Natural killer cell (primary cell): Measurements from ENCODE around the gene NSD2. TPM values are rescaled to one million over a fixed set of nuclear protein-coding genes. Genes with fewer than 3 reads are reported as not detected.
"Not testable (repeated sequence)": the region's sequence is repeated elsewhere in the genome, so short reads cannot be mapped to it uniquely, and the experiment has no call there.

Source experiments
- ATAC-seq, 3 donors: fragments of 150-1000 bp in 2 of 3; fragments of 200-7000 bp in 1 of 3; cut with Tn5 transposase; 1 replicate in 1 of 3; 2 replicates in 2 of 3; pipeline ENCODE4 v1.10.0; 2021; ENCODE audit warnings: mild to moderate bottlenecking in 2 of 3, moderate library complexity in 2 of 3
- DNase-seq, 2 donors: peaks; one replicate each; pipeline versions ENCODE4 v3.0.0 to v3.0.0-alpha.2; 2013 to 2021; ENCODE audit warnings: mixed read lengths in 1 of 2
- H3K27ac ChIP-seq: one replicate; pipeline ENCODE4 v1.5.1; 2013; ENCODE audit warnings: mild to moderate bottlenecking, low read length
- H3K27me3 ChIP-seq: one replicate; pipeline ENCODE4 v1.6.1; 2013; ENCODE audit warnings: low read length; ENCODE audit not compliant: control insufficient read depth, insufficient read depth
- H3K36me3 ChIP-seq: one replicate; pipeline ENCODE4 v1.6.1; 2013; ENCODE audit warnings: low read length; ENCODE audit not compliant: control insufficient read depth, insufficient read depth
- H3K4me1 ChIP-seq: one replicate; pipeline ENCODE4 v1.6.1; 2013; ENCODE audit warnings: low read length; ENCODE audit not compliant: control insufficient read depth, insufficient read depth
- H3K4me3 ChIP-seq: one replicate; pipeline ENCODE4 v1.5.1; 2013; ENCODE audit warnings: low read length
- H3K9me3 ChIP-seq: one replicate; pipeline ENCODE4 v1.6.1; 2013; ENCODE audit warnings: low read length; ENCODE audit not compliant: control insufficient read depth, insufficient read depth
- H3K27ac Mint-ChIP-seq, 2 donors: one replicate each; pipeline ENCODE4 v1.8.0; 2022; ENCODE audit warnings: mild to moderate bottlenecking in 2 of 2, mixed read lengths in 2 of 2, moderate library complexity in 1 of 2
- H3K27me3 Mint-ChIP-seq, 2 donors: one replicate each; pipeline ENCODE4 v1.8.0; 2022; ENCODE audit warnings: low read depth in 2 of 2, mixed read lengths in 2 of 2
- H3K36me3 Mint-ChIP-seq: one replicate; pipeline ENCODE4 v1.8.0; 2022; ENCODE audit warnings: mixed read lengths
- H3K4me1 Mint-ChIP-seq, 2 donors: one replicate each; pipeline ENCODE4 v1.8.0; 2022; ENCODE audit warnings: mixed read lengths in 2 of 2
- H3K4me3 Mint-ChIP-seq: one replicate; pipeline ENCODE4 v1.8.0; 2022; ENCODE audit warnings: mild to moderate bottlenecking, moderate library complexity, mixed read lengths
- H3K9me3 Mint-ChIP-seq, 2 donors: one replicate each; pipeline ENCODE4 v1.8.0; 2022; ENCODE audit warnings: mixed read lengths in 2 of 2
- WGBS: methylation state at CpG from one replicate; pipeline ENCODE4 v1.1.7; 2013; ENCODE audit warnings: missing lambda C conversion rate; ENCODE audit not compliant: insufficient coverage; 5-methylcytosine and 5-hydroxymethylcytosine counted together
- intact Hi-C: fragments of 100-400 bp; cut with micrococcal nuclease; formaldehyde crosslinking; loops from one replicate; pipeline ENCODE4 v1.14.2; 2022
- total RNA-seq, 4 donors: library from RNA; stranded (reverse); fragments of 120-200 nt in 1 of 4; gene quantifications; one replicate each; pipeline versions ENCODE4 v1.2.3 to v1.2.4, GENCODE V29; 2013 to 2022
- TF ChIP-seq, protein P1 (sequence below): fragments of 200-600 bp; IDR thresholded peaks from one replicate; pipeline ENCODE4 v1.8.0; 2022; ENCODE audit warnings: antibody characterized with exemption

Gene NSD2
- total RNA-seq, 3 donors from 2014 or later (not counting 1 experiment from before 2014, with no cell fraction given), result 36.4 to 51.0 (median 48.3) TPM

DNA sequence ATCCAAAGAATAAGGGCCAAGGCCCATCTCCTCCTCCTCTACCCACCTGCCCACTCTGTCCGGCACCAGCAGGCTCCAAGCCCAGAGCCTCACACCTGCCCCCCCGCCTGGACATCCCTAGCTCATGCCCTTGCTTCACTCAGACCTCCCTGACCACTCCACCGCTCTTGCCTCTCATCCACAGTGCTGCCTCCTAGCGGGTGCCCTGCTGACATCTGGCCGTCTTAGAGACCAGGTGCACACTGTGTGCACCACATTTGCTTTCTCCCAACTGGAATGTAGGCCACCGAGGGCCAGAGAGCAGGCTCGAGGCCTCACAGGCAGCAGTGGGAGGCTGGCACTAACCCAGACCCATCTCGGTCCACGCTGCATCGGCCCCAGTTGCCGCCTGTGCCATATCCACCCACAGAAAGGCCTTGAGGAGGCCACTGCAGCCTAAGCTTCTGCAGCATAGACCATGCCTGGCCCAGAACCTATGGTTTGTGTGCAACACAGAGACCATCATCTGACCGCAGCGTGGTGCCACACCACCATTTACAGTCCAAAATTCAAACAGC is 28.8 kb upstream of the NSD2 start:
- Mint-ChIP-seq H3K27me3 (no peaks in the 10 kb centered on the region), H3K4me1 (peaks cover 23 to 25% of the 10 kb centered on the region in 2 donors), H3K4me3 (no peak overlapping the region), H3K27ac (peak overlapping the region in 1 of 2 donors; percentile 29), H3K9me3 (no peaks in the 10 kb centered on the region), H3K36me3 (peaks cover 7% of the 10 kb centered on the region)
- no peaks in the 10 kb centered on the region for H3K27me3 ChIP-seq
- ATAC-seq (no peak), DNase-seq (no peak)
- no peak overlapping the region for H3K27ac ChIP-seq
- peaks cover 6% of the 10 kb centered on the region for H3K4me1 ChIP-seq
- TF ChIP-seq, protein P1, sequence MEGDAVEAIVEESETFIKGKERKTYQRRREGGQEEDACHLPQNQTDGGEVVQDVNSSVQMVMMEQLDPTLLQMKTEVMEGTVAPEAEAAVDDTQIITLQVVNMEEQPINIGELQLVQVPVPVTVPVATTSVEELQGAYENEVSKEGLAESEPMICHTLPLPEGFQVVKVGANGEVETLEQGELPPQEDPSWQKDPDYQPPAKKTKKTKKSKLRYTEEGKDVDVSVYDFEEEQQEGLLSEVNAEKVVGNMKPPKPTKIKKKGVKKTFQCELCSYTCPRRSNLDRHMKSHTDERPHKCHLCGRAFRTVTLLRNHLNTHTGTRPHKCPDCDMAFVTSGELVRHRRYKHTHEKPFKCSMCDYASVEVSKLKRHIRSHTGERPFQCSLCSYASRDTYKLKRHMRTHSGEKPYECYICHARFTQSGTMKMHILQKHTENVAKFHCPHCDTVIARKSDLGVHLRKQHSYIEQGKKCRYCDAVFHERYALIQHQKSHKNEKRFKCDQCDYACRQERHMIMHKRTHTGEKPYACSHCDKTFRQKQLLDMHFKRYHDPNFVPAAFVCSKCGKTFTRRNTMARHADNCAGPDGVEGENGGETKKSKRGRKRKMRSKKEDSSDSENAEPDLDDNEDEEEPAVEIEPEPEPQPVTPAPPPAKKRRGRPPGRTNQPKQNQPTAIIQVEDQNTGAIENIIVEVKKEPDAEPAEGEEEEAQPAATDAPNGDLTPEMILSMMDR, result no peak
- intact Hi-C loops, result no loop called here
- H3K36me3 ChIP-seq, result peaks cover 45% of the 10 kb centered on the region
- 96% methylated on average over 13 of the region's 13 CpGs for WGBS
- no peak overlapping the region for H3K4me3 ChIP-seq
- no peaks in the 10 kb centered on the region for H3K9me3 ChIP-seq

- Mint-ChIP-seq H3K27ac (no peak overlapping the region), H3K27me3 (no peaks in the 10 kb centered on the region), H3K9me3 (no peaks in the 10 kb centered on the region), H3K4me1 (peaks cover 23 to 25% of the 10 kb centered on the region in 2 donors), H3K36me3 (peaks cover 7% of the 10 kb centered on the region), H3K4me3 (no peak overlapping the region)
- no peak overlapping the region for H3K27ac ChIP-seq
- intact Hi-C loops, result no loop called here
- H3K36me3 ChIP-seq, result peaks cover 45% of the 10 kb centered on the region
- H3K9me3 ChIP-seq, result no peaks in the 10 kb centered on the region
- TF ChIP-seq, protein P1, result no peak
- H3K4me3 ChIP-seq, result no peak overlapping the region
- 92% methylated on average over 17 of the region's 17 CpGs for WGBS
- no peak for DNase-seq
- no peaks in the 10 kb centered on the region for H3K27me3 ChIP-seq
- no peak for ATAC-seq
- peaks cover 6% of the 10 kb centered on the region for H3K4me1 ChIP-seq
These were observed 28.2 kb upstream of the NSD2 start for GRCh38 chr4:1842993-1843448.

DNA sequence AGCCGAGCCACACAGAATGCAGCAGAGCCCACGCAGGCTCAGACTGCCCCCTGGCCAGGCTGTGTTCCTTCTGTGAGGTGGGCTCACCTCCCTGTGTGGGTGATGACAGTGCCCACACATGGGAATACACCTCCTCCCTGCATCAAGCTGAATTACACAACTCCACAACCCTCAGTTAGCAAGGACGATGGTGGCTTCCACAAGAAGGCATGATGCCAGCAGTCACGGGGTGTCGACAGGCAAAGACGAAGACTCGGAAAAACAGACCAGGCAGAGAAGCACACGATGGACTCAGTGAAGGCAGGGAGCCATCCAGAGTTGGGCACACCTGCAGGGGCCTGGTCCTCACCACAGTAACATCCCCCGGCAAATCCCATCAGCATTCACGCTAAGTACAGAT is 27.3 kb upstream of the NSD2 start:
- Histone ChIP-seq H3K4me3 (no peak overlapping the region), H3K27me3 (no peaks in the 10 kb centered on the region), H3K27ac (no peak overlapping the region), H3K9me3 (no peaks in the 10 kb centered on the region), H3K36me3 (peaks cover 40% of the 10 kb centered on the region), H3K4me1 (peaks cover 6% of the 10 kb centered on the region)
- no peak overlapping the region for H3K4me3 Mint-ChIP-seq
- intact Hi-C loops, result no loop called here
- TF ChIP-seq, protein P1, result no peak
- H3K27ac Mint-ChIP-seq, result no peak overlapping the region
- WGBS, result 96% methylated on average over 10 of the region's 10 CpGs
- ATAC-seq (no peak), DNase-seq (no peak)
- no peaks in the 10 kb centered on the region for H3K9me3 Mint-ChIP-seq
- no peaks in the 10 kb centered on the region for H3K27me3 Mint-ChIP-seq
- H3K36me3 Mint-ChIP-seq, result peaks cover 5% of the 10 kb centered on the region
- peaks cover 23 to 25% of the 10 kb centered on the region in 2 donors for H3K4me1 Mint-ChIP-seq

DNA sequence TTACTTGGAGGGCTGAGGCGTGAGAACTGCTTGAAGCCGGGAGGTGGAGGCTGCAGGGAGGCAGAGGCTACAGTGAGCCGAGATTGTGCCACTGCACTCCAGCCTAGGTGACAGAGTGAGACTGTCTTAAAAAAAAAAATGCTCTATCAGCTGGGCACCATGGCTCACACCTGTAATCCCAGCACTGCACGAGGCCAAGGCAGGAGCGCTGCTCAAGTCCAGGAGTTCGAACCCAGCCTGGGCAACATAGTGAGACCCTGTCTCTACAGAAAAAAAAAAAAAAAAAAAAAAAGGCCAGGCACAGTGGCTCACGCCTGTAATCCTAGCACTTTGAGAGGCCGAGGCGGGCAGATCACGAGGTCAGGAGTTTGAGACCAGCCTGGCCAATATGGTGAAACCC is 26.6 kb upstream of the NSD2 start:
- H3K4me3 ChIP-seq, H3K27ac Mint-ChIP-seq, H3K36me3 Mint-ChIP-seq, intact Hi-C loops, H3K27me3 Mint-ChIP-seq, H3K9me3 ChIP-seq, DNase-seq, H3K27ac ChIP-seq, H3K4me1 ChIP-seq, H3K27me3 ChIP-seq, ATAC-seq, H3K9me3 Mint-ChIP-seq, H3K4me3 Mint-ChIP-seq: not testable (repeated sequence)
- H3K36me3 ChIP-seq, result peaks cover 32% of the 10 kb centered on the region
- 98% methylated on average over 10 of the region's 10 CpGs for WGBS
- peaks cover 18 to 25% of the 10 kb centered on the region in 2 donors for H3K4me1 Mint-ChIP-seq
